GM23338 (cell line): ENCODE measurements around the gene SERPINB13. TPM values are rescaled to one million over a fixed set of nuclear protein-coding genes. Genes with fewer than 3 reads are reported as not detected.

Experiments
- ATAC-seq: fragments of 200-7000 bp; cut with Tn5 transposase; 3 replicates; pipeline ENCODE4 v1.9.1; 2020
- DNase-seq: peaks from one replicate; pipeline ENCODE4 v3.0.0-alpha.2; 2015; ENCODE audit warnings: low spot score
- H2AFZ ChIP-seq: fragments of 200-600 bp; sonication (generic); 2 replicates; pipeline ENCODE4 v1.8.0; 2016; ENCODE audit warnings: antibody characterized with exemption, mild to moderate bottlenecking, moderate library complexity
- H3F3A ChIP-seq: fragments of 200-600 bp; sonication (generic); replicated peaks from 2 replicates; pipeline ENCODE4 v1.8.0; 2017; ENCODE audit warnings: antibody characterized with exemption, mixed run types, low read depth
- H3K27ac ChIP-seq: fragments of 200-600 bp; sonication (generic); 2 replicates; pipeline ENCODE4 v1.6.1; 2016; ENCODE audit warnings: low read depth
- H3K27me3 ChIP-seq: fragments of 200-600 bp; sonication (generic); 2 replicates; pipeline ENCODE4 v1.8.0; 2016; ENCODE audit warnings: mild to moderate bottlenecking, mixed run types, moderate library complexity; ENCODE audit not compliant: insufficient read depth
- H3K36me3 ChIP-seq: fragments of 200-600 bp; sonication (generic); 2 replicates; pipeline ENCODE4 v1.8.0; 2016; ENCODE audit warnings: mild to moderate bottlenecking; ENCODE audit not compliant: insufficient read depth
- H3K4me1 ChIP-seq: fragments of 200-600 bp; sonication (generic); 2 replicates; pipeline ENCODE4 v1.8.0; 2016; ENCODE audit warnings: mild to moderate bottlenecking, moderate library complexity; ENCODE audit not compliant: insufficient read depth
- H3K4me2 ChIP-seq: fragments of 200-600 bp; sonication (generic); 2 replicates; pipeline ENCODE4 v1.7.1; 2017; ENCODE audit warnings: mixed run types
- H3K4me3 ChIP-seq: fragments of 200-600 bp; sonication (generic); 2 replicates; pipeline ENCODE4 v1.6.1; 2016; ENCODE audit warnings: mixed run types
- H3K79me2 ChIP-seq: fragments of 200-600 bp; sonication (generic); replicated peaks from 2 replicates; pipeline ENCODE4 v1.8.0; 2017; ENCODE audit warnings: mild to moderate bottlenecking; ENCODE audit not compliant: insufficient read depth
- H3K9me2 ChIP-seq: fragments of 200-600 bp; sonication (generic); 2 replicates; pipeline ENCODE4 v1.8.0; 2017; ENCODE audit not compliant: insufficient read depth
- H4K20me1 ChIP-seq: fragments of 200-600 bp; sonication (generic); replicated peaks from 2 replicates; pipeline ENCODE4 v1.8.0; 2017; ENCODE audit warnings: mild to moderate bottlenecking; ENCODE audit not compliant: insufficient read depth
- H3K27ac Mint-ChIP-seq: 2 replicates; pipeline ENCODE4 v1.8.0; 2020; ENCODE audit warnings: inconsistent platforms, mild to moderate bottlenecking, moderate library complexity, mixed read lengths
- H3K27me3 Mint-ChIP-seq: 3 replicates; pipeline ENCODE4 v1.8.0; 2022; ENCODE audit warnings: low read depth, mild to moderate bottlenecking, moderate library complexity, mixed read lengths, inconsistent platforms; ENCODE audit not compliant: insufficient read depth, poor library complexity
- H3K36me3 Mint-ChIP-seq: 3 replicates; pipeline ENCODE4 v1.8.0; 2021; ENCODE audit warnings: low read depth, mild to moderate bottlenecking, inconsistent platforms, moderate library complexity, mixed read lengths
- H3K4me1 Mint-ChIP-seq: 3 replicates; pipeline ENCODE4 v1.8.0; 2020; ENCODE audit warnings: mild to moderate bottlenecking, inconsistent platforms, mixed read lengths
- H3K4me3 Mint-ChIP-seq: 3 replicates; pipeline ENCODE4 v1.8.0; 2021; ENCODE audit warnings: moderate library complexity, mild to moderate bottlenecking, inconsistent platforms, mixed read lengths
- H3K9me3 Mint-ChIP-seq: 3 replicates; pipeline ENCODE4 v1.8.0; 2020; ENCODE audit warnings: moderate library complexity, mild to moderate bottlenecking, inconsistent platforms, mixed read lengths
- CREB1 ChIP-seq: fragments of 250-450 bp; sonication (Bioruptor Pico); IDR thresholded peaks from 2 replicates; pipeline ENCODE4 v1.5.0; 2020; ENCODE audit warnings: low read depth, mild to moderate bottlenecking, moderate library complexity
- CTCF ChIP-seq, 2 experiments: fragments of 200-600 bp in 1 of 2; sonication (generic) in 1 of 2; conservative IDR thresholded peaks; 2 replicates each; pipeline versions ENCODE4 v1.5.1 to v1.6.1; 2016 to 2017; ENCODE audit warnings: antibody characterized with exemption in 2 of 2, low read depth in 2 of 2, mild to moderate bottlenecking in 2 of 2, moderate library complexity in 1 of 2
- EZH2phosphoT487 ChIP-seq: fragments of 200-600 bp; sonication (generic); IDR thresholded peaks from one replicate; pipeline ENCODE4 v1.8.1; 2018; ENCODE audit warnings: antibody characterized with exemption; ENCODE audit not compliant: unreplicated experiment
- JUNB ChIP-seq: IDR thresholded peaks from one replicate; pipeline ENCODE4 v1.6.1; 2016; ENCODE audit warnings: antibody characterized with exemption; ENCODE audit not compliant: unreplicated experiment
- NANOG ChIP-seq: IDR thresholded peaks from 2 replicates; pipeline ENCODE4 v1.6.1; 2016; ENCODE audit warnings: antibody characterized with exemption, borderline replicate concordance
- POLR2AphosphoS5 ChIP-seq: IDR thresholded peaks from 2 replicates; pipeline ENCODE4 v1.6.1; 2016; ENCODE audit warnings: antibody characterized with exemption, low read depth
- REST ChIP-seq: IDR thresholded peaks from one replicate; pipeline ENCODE4 v1.6.1; 2018; ENCODE audit warnings: antibody characterized with exemption; ENCODE audit not compliant: unreplicated experiment
- STAT1 ChIP-seq: IDR thresholded peaks from one replicate; pipeline ENCODE4 v1.6.1; 2016; ENCODE audit warnings: antibody characterized with exemption; ENCODE audit not compliant: unreplicated experiment
- ZNF114 ChIP-seq: fragments of 250-450 bp; sonication (Bioruptor Pico); IDR thresholded peaks from 2 replicates; pipeline ENCODE4 v1.5.0; 2020; ENCODE audit warnings: mild to moderate bottlenecking, moderate library complexity
- ZNF331 ChIP-seq: fragments of 250-450 bp; sonication (Bioruptor Pico); IDR thresholded peaks from 2 replicates; pipeline ENCODE4 v1.5.0; 2020; ENCODE audit warnings: low read depth, mild to moderate bottlenecking, moderate library complexity
- ZNF462 ChIP-seq: fragments of 250-450 bp; sonication (Bioruptor Pico); IDR thresholded peaks from 2 replicates; pipeline ENCODE4 v1.5.0; 2020; ENCODE audit warnings: mild to moderate bottlenecking, moderate library complexity
- polyA plus RNA-seq: library from polyadenylated mRNA; unstranded; fragments of >200 nt; fragmentation: Nextera tagmentation; extraction: Ambion mirVana; gene quantifications from 2 replicates; pipeline ENCODE4 v1.2.1, GENCODE V29; 2016
- total RNA-seq: library from RNA; depleted of rRNA; stranded (reverse); fragments of >200 nt; shearing (Covaris generic); gene quantifications from 2 replicates; pipeline ENCODE4 v1.2.3, GENCODE V29; 2014

SERPINB13 gene
- total and polyA plus RNA-seq, 2 experiments from 2014 or later, result not detected

DNA sequence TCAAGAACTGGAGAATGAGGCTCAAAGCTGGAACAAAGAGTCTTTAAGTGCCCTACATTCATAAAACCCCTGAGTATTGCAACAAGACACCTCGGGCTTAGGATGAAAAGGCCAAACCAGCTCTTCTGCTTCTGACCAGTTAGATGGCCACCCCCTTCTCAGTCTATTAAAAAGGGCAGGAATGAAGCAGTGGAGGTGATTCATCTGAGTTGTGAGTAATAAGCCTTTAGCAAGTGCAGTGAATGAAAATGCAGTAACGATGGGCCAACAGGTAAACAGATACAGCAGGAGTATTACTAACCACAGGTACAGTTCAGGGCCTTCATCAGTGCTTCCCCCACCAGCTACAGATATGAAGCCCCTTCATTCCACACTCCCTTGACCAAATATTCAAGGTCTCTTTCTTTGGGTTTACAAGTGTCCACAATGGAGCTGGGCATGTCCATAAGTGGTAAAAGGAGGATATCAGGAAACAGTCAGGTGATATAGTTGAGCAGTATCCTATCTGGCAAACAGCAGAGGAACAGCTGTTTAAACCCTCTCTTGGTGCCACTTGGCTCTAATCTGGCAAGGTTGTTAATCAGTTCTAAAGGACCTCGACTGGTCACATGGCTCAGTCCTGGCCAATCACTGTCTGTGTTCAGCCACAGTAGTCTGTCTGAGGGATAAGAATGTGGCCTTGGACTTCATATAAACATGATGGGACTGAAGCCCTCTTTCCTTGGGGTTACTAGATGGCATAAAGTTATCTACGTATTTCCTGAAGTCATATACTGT lies 17.8 kb downstream of the SERPINB13 start (continued):
- TF ChIP-seq ZNF462 (CRISPR knock-in tag), result no peak
- TF ChIP-seq EZH2phosphoT487, result no peak

DNA sequence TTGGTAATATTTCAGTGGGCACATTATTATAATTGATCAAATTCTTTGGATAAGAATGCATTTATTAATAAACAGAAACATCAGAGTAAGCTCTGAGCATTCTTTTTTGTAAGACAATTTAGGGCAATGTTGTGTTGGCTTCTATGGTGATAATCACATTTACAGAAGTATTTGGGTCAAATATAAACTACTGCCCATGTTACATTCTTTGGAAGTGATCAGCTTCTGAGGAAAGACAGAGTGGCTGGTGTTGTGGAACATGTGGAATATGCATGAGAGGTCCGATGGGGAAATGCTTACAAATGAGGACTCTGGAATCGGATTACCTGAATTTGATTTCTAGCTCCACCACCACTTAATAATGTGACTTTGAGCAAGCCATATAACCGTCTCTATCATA lies 19.4 kb downstream of the SERPINB13 start:
- no peaks in the 10 kb centered on the region for H3K36me3 ChIP-seq
- H3K27me3 Mint-ChIP-seq, result no peaks in the 10 kb centered on the region
- H3K4me1 ChIP-seq, result peaks cover 9% of the 10 kb centered on the region
- H3K27me3 ChIP-seq, result no peaks in the 10 kb centered on the region
- no peaks in the 10 kb centered on the region for H3K9me3 Mint-ChIP-seq
- H3K9me2 ChIP-seq, result no peaks in the 10 kb centered on the region
- H3K4me3 Mint-ChIP-seq, result no peak overlapping the region
- no peak for ATAC-seq
- no peaks in the 10 kb centered on the region for H3F3A ChIP-seq
- no peak for DNase-seq
- H3K4me3 ChIP-seq, result no peak overlapping the region
- H3K4me1 Mint-ChIP-seq, result peaks cover 5% of the 10 kb centered on the region
- H4K20me1 ChIP-seq, result no peaks in the 10 kb centered on the region
- no peaks in the 10 kb centered on the region for H3K36me3 Mint-ChIP-seq
- H3K27ac Mint-ChIP-seq, result no peak overlapping the region
- no peak overlapping the region for H2AFZ ChIP-seq
- no peak overlapping the region for H3K4me2 ChIP-seq
- H3K79me2 ChIP-seq, result no peaks in the 10 kb centered on the region
- H3K27ac ChIP-seq, result no peak overlapping the region
- TF ChIP-seq CTCF (conservative IDR thresholded peaks at IDR 0.05; ENCODE audit: low read depth in 2 of 2), result no peak
- TF ChIP-seq JUNB, result no peak
- no peak for TF ChIP-seq CREB1 (CRISPR knock-in tag)
- TF ChIP-seq NANOG, result no peak
- no peak for TF ChIP-seq REST
- TF ChIP-seq ZNF114 (CRISPR knock-in tag), result no peak
- no peak for TF ChIP-seq POLR2AphosphoS5
- TF ChIP-seq STAT1, result no peak
- TF ChIP-seq ZNF331 (CRISPR knock-in tag), result no peak
